Aorta (tissue), 5 donors: ENCODE data around the gene LRIG3. TPM values are rescaled to one million over a fixed set of nuclear protein-coding genes. Genes with fewer than 3 reads are reported as not detected.

Source experiments
- ATAC-seq: fragments of 200-7000 bp; cut with Tn5 transposase; one replicate; pipeline ENCODE4 v1.9.1; 2022; ENCODE audit warnings: moderate library complexity; ENCODE audit not compliant: low FRiP score
- DNase-seq, 2 donors: peaks; one replicate each; pipeline ENCODE4 v3.0.0-alpha.2; 2020
- H3K27ac ChIP-seq, 2 donors: one replicate each; pipeline ENCODE4 v1.5.1; 2013; ENCODE audit warnings: low read length in 2 of 2, mild to moderate bottlenecking in 2 of 2, moderate library complexity in 2 of 2, control low read depth in 1 of 2, inconsistent platforms in 1 of 2, low read depth in 1 of 2
- H3K27me3 ChIP-seq, 2 donors: one replicate each; pipeline ENCODE4 v1.6.1; 2013; ENCODE audit warnings: control low read depth in 1 of 2, low read length in 1 of 2, mild to moderate bottlenecking in 1 of 2, moderate library complexity in 1 of 2; ENCODE audit not compliant: insufficient read depth in 2 of 2, control insufficient read depth in 1 of 2
- H3K36me3 ChIP-seq, 2 donors: one replicate each; pipeline ENCODE4 v1.6.1; 2013; ENCODE audit warnings: control low read depth in 1 of 2, low read length in 1 of 2, mild to moderate bottlenecking in 1 of 2; ENCODE audit not compliant: insufficient read depth in 2 of 2, control insufficient read depth in 1 of 2
- H3K4me1 ChIP-seq, 2 donors: one replicate each; pipeline ENCODE4 v1.6.1; 2013; ENCODE audit warnings: low read length in 2 of 2, control low read depth in 1 of 2, mild to moderate bottlenecking in 1 of 2, moderate library complexity in 1 of 2; ENCODE audit not compliant: insufficient read depth in 2 of 2, control insufficient read depth in 1 of 2
- H3K4me3 ChIP-seq, 2 donors: one replicate each; pipeline ENCODE4 v1.5.1; 2013; ENCODE audit warnings: low read length in 2 of 2, control low read depth in 1 of 2, mild to moderate bottlenecking in 1 of 2
- H3K9me3 ChIP-seq: one replicate; pipeline ENCODE4 v1.6.1; 2013; ENCODE audit warnings: mild to moderate bottlenecking, low read length; ENCODE audit not compliant: control insufficient read depth
- WGBS, 2 donors: extraction: QIAGEN DNeasy Blood & Tissue Kit; methylation state at CpG; one replicate each; pipeline ENCODE4 v1.1.7; 2013; 5-methylcytosine and 5-hydroxymethylcytosine counted together
- intact Hi-C, 2 donors: fragments of 100-400 bp; cut with DNase I; formaldehyde crosslinking; loops; one replicate each; pipeline versions ENCODE4 v1.14.2 to v1.15.0; 2022
- polyA plus RNA-seq, 2 donors: library from polyadenylated mRNA; stranded (reverse); fragments of 200-250 nt; gene quantifications; one replicate each; pipeline ENCODE4 v1.2.3, GENCODE V29; 2013
- total RNA-seq, 2 donors: library from RNA; stranded (reverse); fragmentation: NEBNext Ultra II Directional; extraction: Animal tissue kit (Norgen Biotek cat#: 25700); gene quantifications; one replicate each; pipeline ENCODE4 v1.2.1, GENCODE V29; 2021
- donor health status: healthy with polysubstance abuse.
- donor health status: Bipolar disorder and iron deficiency.
- donor health status: DM: no; HTN: no; CAD: no.
- donor health status: DM: no; HTN: no; CAD: no.
- donor health status: DM: yes; HTN: yes; CAD: no.

Gene LRIG3
- total and polyA plus RNA-seq, 4 donors, result 3.3 to 51.4 (median 20.2) TPM

GRCh38 chr12:58888131-58888783, 32.0 kb downstream of the LRIG3 start:
- DNase-seq (peak in 1 of 2 donors; percentile 65), ATAC-seq (no peak)
- Histone ChIP-seq H3K4me3 (no peak overlapping the region), H3K27ac (no peak overlapping the region), H3K4me1 (peaks cover 3 to 5% of the 10 kb centered on the region in 2 donors), H3K9me3 (no peaks in the 10 kb centered on the region), H3K36me3 (peaks cover 0 to 5% of the 10 kb centered on the region in 2 donors), H3K27me3 (no peaks in the 10 kb centered on the region)
- WGBS, 2 donors, result 36 to 39% methylated on average over 4 of the region's 4 CpGs
- intact Hi-C loops, result no loop called here

GRCh38 chr12:58887068-58887467, 33.2 kb downstream of the LRIG3 start:
- peaks cover 0 to 5% of the 10 kb centered on the region in 2 donors for H3K36me3 ChIP-seq
- H3K27ac ChIP-seq, result no peak overlapping the region
- no peaks in the 10 kb centered on the region for H3K27me3 ChIP-seq
- no peak overlapping the region for H3K4me3 ChIP-seq
- intact Hi-C loops, result no loop called here
- H3K4me1 ChIP-seq, result peaks cover 4 to 5% of the 10 kb centered on the region in 2 donors
- no peaks in the 10 kb centered on the region for H3K9me3 ChIP-seq
- DNase-seq (no peak), ATAC-seq (no peak)
- 76 to 86% methylated on average over 6 of the region's 6 CpGs for WGBS, 2 donors

- intact Hi-C loops, result no loop called here
- H3K27ac ChIP-seq, result no peak overlapping the region
- H3K36me3 ChIP-seq, result peaks cover 0 to 5% of the 10 kb centered on the region in 2 donors
- peaks cover 4 to 5% of the 10 kb centered on the region in 2 donors for H3K4me1 ChIP-seq
- 96 to 98% methylated on average over 3 of the region's 3 CpGs for WGBS, 2 donors
- DNase-seq, result no peak
- no peak for ATAC-seq
- no peaks in the 10 kb centered on the region for H3K27me3 ChIP-seq
- no peaks in the 10 kb centered on the region for H3K9me3 ChIP-seq
- H3K4me3 ChIP-seq, result no peak overlapping the region
Observed at GRCh38 chr12:58886474-58886873, 33.8 kb downstream of the LRIG3 start.

- no peak for DNase-seq
- no peak for ATAC-seq
- Histone ChIP-seq H3K4me3 (no peak overlapping the region), H3K4me1 (peaks cover 5 to 6% of the 10 kb centered on the region in 2 donors), H3K27ac (peak overlapping the region in 1 of 2 donors; percentile 63), H3K36me3 (peaks cover 0 to 5% of the 10 kb centered on the region in 2 donors), H3K27me3 (no peaks in the 10 kb centered on the region), H3K9me3 (no peaks in the 10 kb centered on the region)
- 20% methylated on average over 4 of the region's 4 CpGs for WGBS, 2 donors
- intact Hi-C loops, result loop anchor here (5.0 kb wide), 1 partner anchor 32 kb away; no protein-coding TSS in a partner anchor
Observed at GRCh38 chr12:58884916-58885315, 35.4 kb downstream of the LRIG3 start.

- ATAC-seq, result no peak
- H3K36me3 ChIP-seq, result peaks cover 0 to 5% of the 10 kb centered on the region in 2 donors
- intact Hi-C loops, result loop anchor here (5.0 kb wide), 1 partner anchor 34 kb away; no protein-coding TSS in a partner anchor
- no peaks in the 10 kb centered on the region for H3K27me3 ChIP-seq
- peak overlapping the region in 1 of 2 donors; percentile 36 for H3K27ac ChIP-seq
- WGBS, 2 donors, result 50 to 53% methylated on average over 3 of the region's 3 CpGs
- peaks cover 5 to 6% of the 10 kb centered on the region in 2 donors for H3K4me1 ChIP-seq
- DNase-seq, result no peak
- no peaks in the 10 kb centered on the region for H3K9me3 ChIP-seq
- no peak overlapping the region for H3K4me3 ChIP-seq
Observed at GRCh38 chr12:58883576-58884334, 36.5 kb downstream of the LRIG3 start.

- no peak for ATAC-seq
- Histone ChIP-seq H3K27me3 (no peaks in the 10 kb centered on the region), H3K36me3 (peaks cover 0 to 5% of the 10 kb centered on the region in 2 donors), H3K4me3 (no peak overlapping the region), H3K27ac (peak overlapping the region in 1 of 2 donors; percentile 71), H3K9me3 (no peaks in the 10 kb centered on the region), H3K4me1 (peaks cover 4 to 6% of the 10 kb centered on the region in 2 donors)
- no peak for DNase-seq
- intact Hi-C loops, result loop anchor here (5.0 kb wide), 1 partner anchor 34 kb away; no protein-coding TSS in a partner anchor
- WGBS, 2 donors, result 74 to 88% methylated on average over 2 of the region's 2 CpGs
Observed at GRCh38 chr12:58882826-58883225, 37.5 kb downstream of the LRIG3 start.

- no peak overlapping the region for H3K4me3 ChIP-seq
- intact Hi-C loops, result loop anchor here (5.0 kb wide), 1 partner anchor 35 kb away; no protein-coding TSS in a partner anchor
- peaks cover 4 to 6% of the 10 kb centered on the region in 2 donors for H3K4me1 ChIP-seq
- H3K27me3 ChIP-seq, result no peaks in the 10 kb centered on the region
- peak overlapping the region in 1 of 2 donors; percentile 65 for H3K27ac ChIP-seq
- WGBS, 2 donors, result 3 to 8% methylated on average over 4 of the region's 4 CpGs
- H3K9me3 ChIP-seq, result no peaks in the 10 kb centered on the region
- H3K36me3 ChIP-seq, result peaks cover 0 to 8% of the 10 kb centered on the region in 2 donors
- ATAC-seq (no peak), DNase-seq (no peak)
Observed at GRCh38 chr12:58881816-58882215, 38.5 kb downstream of the LRIG3 start.

GRCh38 chr12:58880639-58881038, 39.7 kb downstream of the LRIG3 start:
- Histone ChIP-seq H3K9me3 (no peaks in the 10 kb centered on the region), H3K27me3 (no peaks in the 10 kb centered on the region), H3K4me3 (no peak overlapping the region), H3K36me3 (peaks cover 0 to 8% of the 10 kb centered on the region in 2 donors), H3K4me1 (peaks cover 4 to 6% of the 10 kb centered on the region in 2 donors), H3K27ac (peak overlapping the region in 1 of 2 donors; percentile 67)
- 53 to 68% methylated on average over 7 of the region's 7 CpGs for WGBS, 2 donors
- DNase-seq (no peak), ATAC-seq (no peak)
- intact Hi-C loops, result loop anchor here (5.0 kb wide), 1 partner anchor 37 kb away; no protein-coding TSS in a partner anchor
